HG02943 (cell line): ENCODE measurements around the gene TMEM97.

ENCODE experiments used
- ATAC-seq: cut with Tn5 transposase; IDR thresholded peaks from one replicate; pipeline ENCODE4 v1.9.1; 2021; ENCODE audit warnings: mild to moderate bottlenecking, low read depth, moderate library complexity; ENCODE audit not compliant: unreplicated experiment

The TMEM97 gene

GRCh38 chr17:28315846-28316705, 2.9 kb upstream of the TMEM97 start:
- no peak for ATAC-seq

GRCh38 chr17:28317099-28317965, 1.7 kb upstream of the TMEM97 start:
- no peak for ATAC-seq

- no peak for ATAC-seq
Observed at GRCh38 chr17:28317966-28318758, 838 bp upstream of the TMEM97 start.

- ATAC-seq, result no peak
Observed at GRCh38 chr17:28319598-28319935, 567 bp downstream of the TMEM97 start.

GRCh38 chr17:28320215-28321061, 1.4 kb downstream of the TMEM97 start:
- ATAC-seq, result no peak

- no peak for ATAC-seq
Observed at GRCh38 chr17:28324267-28324745, 5.3 kb downstream of the TMEM97 start.

GRCh38 chr17:28324781-28325180, 5.8 kb downstream of the TMEM97 start:
- no peak for ATAC-seq

- no peak for ATAC-seq
Observed at GRCh38 chr17:28325211-28325610, 6.2 kb downstream of the TMEM97 start.

- ATAC-seq, result no peak
Observed at GRCh38 chr17:28326114-28326513, 7.1 kb downstream of the TMEM97 start.

- no peak for ATAC-seq
Observed at GRCh38 chr17:28327031-28327607, 8.1 kb downstream of the TMEM97 start.

GRCh38 chr17:28327709-28328108, 8.7 kb downstream of the TMEM97 start:
- no peak for ATAC-seq

GRCh38 chr17:28328325-28328724, 9.3 kb downstream of the TMEM97 start:
- no peak for ATAC-seq

GRCh38 chr17:28330671-28331070, 11.7 kb downstream of the TMEM97 start:
- ATAC-seq, result no peak

GRCh38 chr17:28331891-28332420, 13.0 kb downstream of the TMEM97 start:
- ATAC-seq, result no peak

- no peak for ATAC-seq
Observed at GRCh38 chr17:28333083-28333746, 14.2 kb downstream of the TMEM97 start.

- ATAC-seq, result no peak
Observed at GRCh38 chr17:28334171-28334570, 15.2 kb downstream of the TMEM97 start.

- ATAC-seq, result no peak
Observed at GRCh38 chr17:28334666-28335200, 15.7 kb downstream of the TMEM97 start.

GRCh38 chr17:28335201-28335958, 16.4 kb downstream of the TMEM97 start, which contains the start of the genes IFT20 and TNFAIP1:
Gene IFT20 (minus strand): TSS chr17:28335472. CDS start chr17:28331985, 3,487 bp downstream.
Gene TNFAIP1 (plus strand): TSS chr17:28335761. CDS start chr17:28339522, 3,761 bp downstream.
- ATAC-seq, result peak; percentile 94
